ENCODE results near the gene IRF2BP2. TPM values are rescaled to one million over a fixed set of nuclear protein-coding genes. Genes with fewer than 3 reads are reported as not detected.

The IRF2BP2 gene
- total and polyA plus RNA-seq, 2 of the 13 experiments (the other 11 are each of a cell fraction or from before 2014, with no cell fraction given) = 140 to 147 TPM

- TF ChIP-seq TFE3 (CRISPR knock-in tag; IDR thresholded peaks at IDR 0.05) (no peak), CREB3 (CRISPR knock-in tag; IDR thresholded peaks at IDR 0.05) (no peak), ZNF180 (CRISPR knock-in tag; IDR thresholded peaks at IDR 0.05; ENCODE audit: borderline replicate concordance, low read depth) (no peak), DMAP1 (CRISPR knock-in tag; IDR thresholded peaks at IDR 0.05) (no peak), ZNF607 (CRISPR knock-in tag; IDR thresholded peaks at IDR 0.05; ENCODE audit: borderline replicate concordance) (peak; percentile 71), GRHL1 (CRISPR knock-in tag; conservative IDR thresholded peaks at IDR 0.05) (no peak), ATF4 (CRISPR knock-in tag; IDR thresholded peaks at IDR 0.05) (no peak), CEBPG (CRISPR knock-in tag; IDR thresholded peaks at IDR 0.05) (no peak), ZNF431 (CRISPR knock-in tag; IDR thresholded peaks at IDR 0.05; ENCODE audit: borderline replicate concordance, low read depth) (no peak; the same call in 1 of the 2 replicates), ZNF660 (CRISPR knock-in tag; IDR thresholded peaks at IDR 0.05; ENCODE audit: borderline replicate concordance, low read depth) (no peak), ZNF441 (CRISPR knock-in tag; IDR thresholded peaks at IDR 0.05; ENCODE audit: borderline replicate concordance) (no peak), ZBTB4 (CRISPR knock-in tag; IDR thresholded peaks at IDR 0.05; ENCODE audit: borderline replicate concordance) (no peak), TCF7 (IDR thresholded peaks at IDR 0.05; ENCODE audit: low read depth) (no peak), HOXA7 (CRISPR knock-in tag; IDR thresholded peaks at IDR 0.05) (no peak), PBX3 (CRISPR knock-in tag; IDR thresholded peaks at IDR 0.05; ENCODE audit: borderline replicate concordance) (no peak), TRIM22 (IDR thresholded peaks at IDR 0.05) (no peak)
Measured at GRCh38 chr1:234608911-234609690, 877 bp downstream of the IRF2BP2 start (continued).

Measured in HepG2 (cell line).